HFF-Myc (cell line): ENCODE results near the gene CRAT.

Source experiments
- DNase-seq: peaks from one replicate; pipeline ENCODE4 v3.0.0-alpha.2; 2011; ENCODE audit warnings: low read depth; ENCODE audit errors: extremely low read depth
- H3K4me3 ChIP-seq: replicated peaks from 2 replicates; pipeline ENCODE4 v1.5.1; 2011; ENCODE audit warnings: low read depth, mild to moderate bottlenecking, control low read depth, low read length
- TF ChIP-seq, protein P1 (sequence below): IDR thresholded peaks from 2 replicates; pipeline ENCODE4 v1.5.1; 2012; ENCODE audit warnings: mild to moderate bottlenecking, low read depth, low read length, control low read depth; ENCODE audit errors: missing control alignments

The CRAT gene

DNA sequence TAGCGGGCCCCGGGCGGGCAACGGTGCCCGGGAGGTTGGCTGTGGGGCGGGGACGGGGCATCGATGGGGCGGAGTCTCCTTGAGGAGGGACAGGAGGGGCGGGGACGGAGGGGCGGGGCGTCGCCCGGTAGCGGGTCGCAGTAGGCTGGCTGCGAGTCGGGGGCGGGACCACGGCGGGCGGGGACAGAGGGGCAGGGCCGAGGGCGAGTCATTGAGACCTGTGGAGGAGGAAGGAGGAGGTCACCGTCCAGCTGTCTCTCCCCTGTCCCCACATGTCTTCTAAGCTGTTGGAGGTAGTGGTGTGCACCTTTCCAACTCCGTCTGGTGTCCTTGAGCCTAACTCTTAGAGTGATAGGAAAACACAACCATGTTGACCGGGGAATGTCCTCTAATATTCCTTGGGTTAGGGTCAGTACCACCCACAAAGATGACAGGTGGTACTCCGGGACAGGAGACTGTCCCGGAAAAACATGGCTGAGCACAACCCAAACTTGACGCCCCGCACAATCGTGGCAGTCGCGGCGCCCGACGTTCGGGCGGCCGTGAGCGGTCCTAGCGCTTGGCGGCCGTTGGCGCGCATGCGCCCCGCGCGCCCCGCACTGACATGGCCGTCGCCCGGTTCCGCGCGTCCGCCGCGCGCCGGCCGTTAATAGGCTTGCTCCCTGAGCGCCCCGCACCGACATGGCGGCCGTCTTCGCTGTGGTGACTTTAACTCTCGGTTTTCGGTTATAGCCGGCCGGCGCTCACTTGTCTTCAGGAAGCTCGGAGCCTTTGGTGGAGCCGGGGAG, at the start of gene CRAT, which contains the start of gene PTPA:
TSS of gene CRAT (minus strand) at position 54 of the 788 bp plus-strand sequence. CDS start 284 bp downstream, outside the sequence.
TSS of gene PTPA (plus strand) at position 676 of the 788 bp plus-strand sequence. CDS start 186 bp downstream, outside the sequence.
- peak within 1 kb of the TSS; percentile 84 for H3K4me3 ChIP-seq
- DNase-seq: peak; percentile 47
- TF ChIP-seq, protein P1, sequence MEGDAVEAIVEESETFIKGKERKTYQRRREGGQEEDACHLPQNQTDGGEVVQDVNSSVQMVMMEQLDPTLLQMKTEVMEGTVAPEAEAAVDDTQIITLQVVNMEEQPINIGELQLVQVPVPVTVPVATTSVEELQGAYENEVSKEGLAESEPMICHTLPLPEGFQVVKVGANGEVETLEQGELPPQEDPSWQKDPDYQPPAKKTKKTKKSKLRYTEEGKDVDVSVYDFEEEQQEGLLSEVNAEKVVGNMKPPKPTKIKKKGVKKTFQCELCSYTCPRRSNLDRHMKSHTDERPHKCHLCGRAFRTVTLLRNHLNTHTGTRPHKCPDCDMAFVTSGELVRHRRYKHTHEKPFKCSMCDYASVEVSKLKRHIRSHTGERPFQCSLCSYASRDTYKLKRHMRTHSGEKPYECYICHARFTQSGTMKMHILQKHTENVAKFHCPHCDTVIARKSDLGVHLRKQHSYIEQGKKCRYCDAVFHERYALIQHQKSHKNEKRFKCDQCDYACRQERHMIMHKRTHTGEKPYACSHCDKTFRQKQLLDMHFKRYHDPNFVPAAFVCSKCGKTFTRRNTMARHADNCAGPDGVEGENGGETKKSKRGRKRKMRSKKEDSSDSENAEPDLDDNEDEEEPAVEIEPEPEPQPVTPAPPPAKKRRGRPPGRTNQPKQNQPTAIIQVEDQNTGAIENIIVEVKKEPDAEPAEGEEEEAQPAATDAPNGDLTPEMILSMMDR: no peak

DNA sequence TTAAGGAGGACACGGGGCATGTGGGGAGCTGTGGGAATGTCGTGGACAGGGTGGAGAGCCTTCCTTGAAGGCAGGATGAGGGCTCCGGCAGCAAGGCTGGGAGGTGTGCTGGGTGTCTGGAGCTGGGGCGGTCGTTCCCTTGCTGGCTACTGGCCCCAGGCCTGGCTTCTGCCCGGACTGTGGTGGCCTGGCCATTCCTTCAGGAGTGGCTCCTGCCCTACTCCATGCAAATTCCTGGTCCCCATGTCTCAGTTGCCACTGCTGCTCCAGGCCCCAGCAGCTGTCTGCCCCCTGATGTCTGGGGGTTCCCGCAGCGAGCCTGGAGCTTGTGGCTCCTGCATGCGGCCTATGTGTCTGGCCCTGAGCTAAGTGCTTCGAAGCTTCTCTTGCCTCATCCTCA, 45.6 kb upstream of the CRAT start:
- DNase-seq: no peak
- no peak overlapping the region for H3K4me3 ChIP-seq
- TF ChIP-seq, protein P1: no peak

DNA sequence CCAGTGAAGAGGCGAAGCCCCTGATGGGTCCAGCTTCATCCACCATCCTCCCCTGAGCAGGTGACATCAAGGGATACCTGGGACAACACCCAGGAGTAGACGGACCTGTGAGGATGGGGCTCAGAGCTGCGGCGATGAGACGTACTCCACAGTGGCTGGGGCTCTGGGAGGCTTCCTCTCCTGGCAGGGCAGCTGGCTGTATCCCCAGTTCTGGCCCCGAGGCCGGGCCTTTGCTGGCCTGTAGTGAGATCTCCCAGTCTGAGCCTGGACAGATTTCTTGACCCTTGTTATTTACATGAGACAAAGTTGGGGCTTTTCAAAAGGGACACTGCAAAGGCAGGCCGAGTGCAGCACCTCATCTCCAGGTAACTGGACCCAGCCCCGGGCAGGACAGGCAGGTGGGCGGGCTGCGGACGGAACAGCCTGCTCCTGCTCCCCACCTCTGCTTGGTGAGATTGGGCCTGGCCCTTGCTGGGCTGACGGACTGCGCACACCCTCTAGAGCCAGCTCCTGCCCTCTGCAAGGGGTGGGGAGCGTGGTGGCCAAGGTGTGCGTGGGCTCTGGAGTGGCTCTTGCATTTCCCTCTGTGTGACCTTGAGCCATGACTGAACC, 44.4 kb upstream of the CRAT start:
- no peak for DNase-seq
- TF ChIP-seq, protein P1: no peak
- no peak overlapping the region for H3K4me3 ChIP-seq

DNA sequence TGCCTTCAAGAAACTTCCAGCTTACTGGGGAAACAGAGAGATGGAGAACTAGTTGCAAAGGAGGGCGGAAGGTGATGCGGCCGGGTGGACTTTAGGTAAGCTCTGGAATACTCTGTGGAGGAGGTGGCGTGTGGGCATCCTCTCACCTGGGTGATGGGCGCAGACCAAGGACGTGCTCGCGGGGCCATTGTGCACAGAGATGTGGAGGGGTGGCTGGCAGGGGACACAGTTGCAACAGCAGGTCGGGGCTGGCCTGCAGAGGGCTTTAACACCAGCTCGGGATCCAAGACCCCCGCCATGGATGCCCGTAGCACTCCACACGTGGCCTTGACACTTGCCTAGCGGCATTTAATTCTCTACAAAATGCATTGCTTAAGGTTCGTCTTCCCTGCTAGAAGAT, 40.9 kb upstream of the CRAT start:
- no peak for DNase-seq
- TF ChIP-seq, protein P1: no peak
- H3K4me3 ChIP-seq: no peak overlapping the region

DNA sequence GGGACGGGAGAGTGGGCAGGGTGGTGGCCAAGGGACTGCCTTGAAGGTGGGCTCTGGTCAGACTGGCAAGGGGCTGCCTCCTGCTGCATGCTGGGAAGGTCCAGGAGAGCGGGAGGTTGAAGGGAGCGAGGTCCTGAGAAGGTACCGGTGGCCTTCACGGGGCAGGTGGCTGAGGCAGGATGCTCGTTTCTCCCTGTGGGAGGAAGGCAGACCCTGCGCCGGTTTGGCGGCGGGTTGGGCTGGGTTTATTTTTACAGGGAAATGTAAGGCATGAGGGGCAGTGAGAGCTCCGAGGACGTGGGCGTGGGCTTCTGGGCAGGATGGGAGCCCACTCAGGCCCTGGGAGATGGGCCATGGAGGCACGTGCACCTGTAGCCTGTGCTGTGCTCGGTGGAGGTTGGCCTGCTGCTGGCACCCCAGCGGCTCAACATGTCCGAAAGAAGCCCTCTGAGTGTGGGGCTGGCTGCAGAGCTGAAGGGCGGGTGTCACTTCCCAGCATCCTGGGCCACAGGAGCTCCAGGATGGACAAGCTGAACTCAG, 40.1 kb upstream of the CRAT start:
- no peak overlapping the region for H3K4me3 ChIP-seq
- TF ChIP-seq, protein P1: no peak
- DNase-seq: no peak

DNA sequence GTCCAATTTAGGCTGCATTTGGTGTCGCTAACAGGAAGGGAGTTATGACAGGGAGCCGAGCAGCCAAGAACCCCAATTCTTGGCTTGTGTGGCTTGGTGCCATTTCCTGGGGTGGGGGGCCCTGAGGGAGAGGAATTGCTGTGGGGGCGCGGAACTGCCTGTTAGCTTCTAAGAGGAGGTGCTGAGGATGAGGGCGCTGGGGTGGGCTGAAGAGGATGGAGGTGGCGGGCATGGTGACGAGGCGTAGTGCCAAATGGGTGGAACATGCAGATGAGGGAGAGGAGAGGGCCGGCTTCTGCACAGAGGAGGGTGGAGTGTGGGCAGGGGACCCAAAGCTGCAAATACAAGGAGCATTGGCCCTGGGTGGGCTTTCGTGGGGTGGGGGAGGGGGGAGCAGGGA, 39.5 kb upstream of the CRAT start:
- no peak for DNase-seq
- TF ChIP-seq, protein P1: no peak
- H3K4me3 ChIP-seq: no peak overlapping the region
